Middle frontal gyrus (tissue), 1 donor: ENCODE measurements around the gene COP1.
"Not testable (repeated sequence)": the region's sequence is repeated elsewhere in the genome, so short reads cannot be mapped to it uniquely, and the experiment has no call there.

Source experiments
- DNase-seq: peaks from one replicate; pipeline ENCODE4 v3.0.0-alpha.2; 2015; ENCODE audit warnings: low spot score; ENCODE audit errors: extremely low spot score

The COP1 gene

DNA sequence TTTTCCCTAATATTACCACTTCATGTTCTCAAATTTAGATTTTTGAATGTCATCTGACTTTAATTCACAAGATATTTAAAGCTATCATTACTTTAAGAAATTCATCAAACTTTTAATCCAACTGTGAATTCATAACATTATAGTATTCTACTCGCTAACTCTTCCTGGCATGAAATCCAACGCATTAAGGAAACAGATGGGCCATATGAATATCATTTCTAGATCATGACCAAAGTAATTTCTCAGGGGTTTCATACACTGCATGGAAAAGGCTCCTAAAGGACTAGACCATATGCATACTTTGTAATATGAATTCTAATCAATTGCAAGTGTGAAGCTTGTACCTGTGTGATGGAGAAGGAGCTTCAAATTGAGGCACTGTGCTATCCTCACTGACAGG is 72.4 kb downstream of the COP1 start:
- DNase-seq: no peak

GRCh38 chr1:176122282-176122681 is 84.8 kb downstream of the COP1 start:
- no peak for DNase-seq

GRCh38 chr1:176119549-176119948 is 87.5 kb downstream of the COP1 start:
- no peak for DNase-seq

- DNase-seq: no peak
These were observed 88.1 kb downstream of the COP1 start for GRCh38 chr1:176118985-176119384.

GRCh38 chr1:176111835-176112234 is 95.3 kb downstream of the COP1 start:
- DNase-seq: no peak

GRCh38 chr1:176110203-176110602 is 96.9 kb downstream of the COP1 start:
- no peak for DNase-seq

GRCh38 chr1:176102768-176103350 is 104.2 kb downstream of the COP1 start:
- no peak for DNase-seq

GRCh38 chr1:176101951-176102642 is 105.0 kb downstream of the COP1 start:
- no peak for DNase-seq

- no peak for DNase-seq
These were observed 108.5 kb downstream of the COP1 start for GRCh38 chr1:176098560-176098959.

- no peak for DNase-seq
These were observed 111.1 kb downstream of the COP1 start for GRCh38 chr1:176096015-176096414.

DNA sequence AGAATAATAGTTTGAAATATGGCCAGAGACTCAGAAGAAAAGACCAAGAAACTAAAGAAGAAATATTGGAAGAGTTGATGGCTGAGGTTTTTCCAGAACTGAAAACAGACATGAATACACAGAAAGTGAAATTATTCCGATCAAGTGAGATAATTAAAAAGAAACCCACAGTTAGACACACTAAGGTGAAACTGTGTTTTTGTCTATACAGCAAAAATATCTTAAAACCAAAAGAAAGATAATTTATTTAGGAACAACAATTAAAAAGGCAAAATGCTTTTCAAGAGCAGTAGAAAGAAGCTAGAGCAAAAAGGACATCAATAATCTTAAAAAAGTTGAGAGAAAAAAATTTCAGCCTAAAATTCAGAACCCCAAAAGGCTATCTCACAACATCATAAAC is 116.3 kb downstream of the COP1 start:
- DNase-seq: no peak

DNA sequence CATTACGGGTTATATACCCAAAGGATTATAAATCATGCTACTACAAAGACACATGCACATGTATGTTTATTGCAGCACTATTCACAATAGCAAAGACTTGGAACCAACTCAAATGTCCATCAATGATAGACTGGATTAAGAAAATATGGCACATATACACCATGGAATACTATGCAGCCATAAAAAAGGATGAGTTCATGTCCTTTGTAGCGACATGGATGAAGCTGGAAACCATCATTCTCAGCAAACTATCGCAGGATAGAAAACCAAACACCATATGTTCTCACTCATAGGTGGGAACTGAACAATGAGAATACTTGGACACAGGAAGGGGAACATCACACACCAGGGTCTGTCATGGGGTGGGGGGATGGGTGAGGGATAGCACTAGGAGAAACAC is 119.3 kb downstream of the COP1 start:
- DNase-seq: not testable (repeated sequence)

- peak; percentile 72 for DNase-seq
These were observed 133.4 kb downstream of the COP1 start for GRCh38 chr1:176073524-176074157.

- DNase-seq: no peak
These were observed 138.2 kb downstream of the COP1 start for GRCh38 chr1:176068901-176069300.

GRCh38 chr1:176068256-176068655 is 138.8 kb downstream of the COP1 start:
- DNase-seq: no peak

DNA sequence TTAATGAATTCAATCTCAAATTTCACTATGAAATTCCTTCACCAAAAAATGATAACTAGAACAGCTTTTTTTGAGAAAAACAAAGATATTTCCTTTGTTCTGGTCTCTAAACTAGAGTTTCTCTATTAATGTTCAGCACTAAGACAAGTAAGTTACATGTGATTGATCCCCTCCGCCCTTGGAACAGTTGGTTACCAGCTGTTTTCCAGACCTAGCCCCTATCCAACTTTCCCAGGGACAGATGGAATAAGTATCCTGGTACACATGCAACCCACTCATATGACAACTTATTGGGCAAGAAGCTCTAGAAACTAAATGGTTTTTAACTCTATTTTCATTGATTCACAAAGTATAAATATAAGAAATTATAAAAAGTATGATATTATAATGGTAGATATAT is 140.4 kb downstream of the COP1 start:
- DNase-seq: no peak

DNA sequence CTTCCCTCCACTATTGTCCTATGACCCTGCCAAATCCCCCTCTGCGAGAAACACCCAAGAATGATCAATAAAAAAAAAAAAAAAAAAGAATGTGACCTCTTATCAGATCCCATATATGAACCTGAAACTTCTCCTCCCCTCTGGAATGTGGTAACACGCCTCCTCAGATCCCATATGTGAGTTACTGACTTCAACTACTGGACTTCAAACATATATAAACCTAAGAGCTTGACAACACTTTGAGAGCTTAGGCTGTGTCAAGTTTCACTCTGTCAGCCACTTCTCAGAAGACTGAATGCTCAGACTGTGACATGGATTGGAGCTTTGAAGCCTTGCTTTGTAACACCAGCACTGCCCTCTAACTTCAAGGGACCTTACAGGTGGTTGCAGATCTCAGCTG is 148.4 kb downstream of the COP1 start:
- DNase-seq: no peak

- no peak for DNase-seq
These were observed 150.8 kb downstream of the COP1 start for GRCh38 chr1:176056312-176056711.

- no peak for DNase-seq
These were observed 151.7 kb downstream of the COP1 start for GRCh38 chr1:176055398-176055797.

GRCh38 chr1:176051902-176052518 is 155.1 kb downstream of the COP1 start:
- DNase-seq: no peak

GRCh38 chr1:176051402-176051801 is 155.7 kb downstream of the COP1 start:
- no peak for DNase-seq

GRCh38 chr1:176049582-176049981 is 157.5 kb downstream of the COP1 start:
- no peak for DNase-seq
